H1 (cell line): Measurements from ENCODE around the gene DNLZ. TPM values are rescaled to one million over a fixed set of nuclear protein-coding genes. Genes with fewer than 3 reads are reported as not detected.

Experiments
- CTCF ChIA-PET: fragments of 300-600 bp; sonication (Branson Sonifier 250); formaldehyde crosslinking; loops from one replicate; lab custom pipeline; 2021; ENCODE audit not compliant: partially characterized antibody; lab: Charles Lee
- POLR2A ChIA-PET: fragments of 300-600 bp; sonication (Branson Sonifier 250); formaldehyde crosslinking; loops from one replicate; lab custom pipeline; 2021; ENCODE audit warnings: inconsistent platforms; ENCODE audit not compliant: partially characterized antibody; lab: Charles Lee
- DNase-seq, 2 experiments: peaks; one replicate each; pipeline versions ENCODE4 v3.0.0 to v3.0.0-alpha.2; 2010 to 2022; ENCODE audit warnings: low spot score in 2 of 2, low read depth in 1 of 2, mixed read lengths in 1 of 2
- FAIRE-seq: peaks from 2 replicates; lab custom pipeline; 2011; peaks lifted over from hg19 to GRCh38; lab: Jason Lieb, UNC
- H2AFZ ChIP-seq: 2 replicates; pipeline ENCODE4 v1.8.1; 2012; ENCODE audit warnings: low read length, inconsistent platforms
- H2AK5ac ChIP-seq: 2 replicates; pipeline ENCODE4 v1.6.1; 2013; ENCODE audit warnings: low read depth, low read length
- H2BK120ac ChIP-seq: replicated peaks from 2 replicates; pipeline ENCODE3; 2013; ENCODE audit warnings: low read depth, low read length, inconsistent platforms
- H2BK12ac ChIP-seq: 2 replicates; pipeline ENCODE4 v1.6.1; 2013; ENCODE audit warnings: low read depth, low read length
- H2BK15ac ChIP-seq: 2 replicates; pipeline ENCODE4 v1.6.1; 2013; ENCODE audit warnings: low read length
- H2BK20ac ChIP-seq: 2 replicates; pipeline ENCODE4 v1.6.1; 2013; ENCODE audit warnings: low read length
- H2BK5ac ChIP-seq: 2 replicates; pipeline ENCODE4 v1.6.1; 2013; ENCODE audit warnings: low read depth, low read length
- H3K14ac ChIP-seq: 2 replicates; pipeline ENCODE4 v1.6.1; 2013; ENCODE audit warnings: inconsistent platforms; ENCODE audit not compliant: insufficient read length
- H3K18ac ChIP-seq: 2 replicates; pipeline ENCODE4 v1.6.1; 2013; ENCODE audit warnings: low read length; ENCODE audit errors: extremely low read depth
- H3K23ac ChIP-seq: 2 replicates; pipeline ENCODE4 v1.6.1; 2013; ENCODE audit warnings: inconsistent platforms; ENCODE audit not compliant: insufficient read length
- H3K23me2 ChIP-seq: 2 replicates; pipeline ENCODE4 v1.6.1; 2013; ENCODE audit warnings: low read depth, low read length
- H3K27ac ChIP-seq: 2 replicates; pipeline ENCODE4 v1.6.1; 2011; ENCODE audit warnings: low read depth, low read length, inconsistent platforms
- H3K27me3 ChIP-seq, 4 experiments: replicated peaks in 1 of 4; 1 replicate in 1 of 4; 2 replicates in 3 of 4; pipeline versions ENCODE4 v1.6.1 to v1.8.1; 2011 to 2013; ENCODE audit warnings: low read length in 3 of 4, mild to moderate bottlenecking in 3 of 4, inconsistent platforms in 2 of 4, mixed read lengths in 2 of 4, moderate library complexity in 1 of 4; ENCODE audit not compliant: control insufficient read depth in 3 of 4, insufficient read depth in 3 of 4; ENCODE audit errors: extremely low read depth in 1 of 4
- H3K36me3 ChIP-seq, 4 experiments: 2 replicates each; pipeline versions ENCODE4 v1.6.1 to v1.8.1; 2011 to 2013; ENCODE audit warnings: mild to moderate bottlenecking in 4 of 4, low read length in 3 of 4, moderate library complexity in 2 of 4, control low read depth in 1 of 4, inconsistent platforms in 1 of 4; ENCODE audit not compliant: insufficient read depth in 4 of 4, control insufficient read depth in 2 of 4
- H3K4ac ChIP-seq: replicated peaks from 2 replicates; pipeline ENCODE3; 2013; ENCODE audit warnings: low read length, low read depth, mixed read lengths, inconsistent platforms; ENCODE audit not compliant: insufficient read length
- H3K4me1 ChIP-seq, 4 experiments: replicated peaks in 1 of 4; 1 replicate in 1 of 4; 2 replicates in 3 of 4; pipeline versions ENCODE4 v1.6.1 to v1.8.1; 2011 to 2013; ENCODE audit warnings: low read length in 3 of 4, inconsistent platforms in 2 of 4, mixed read lengths in 1 of 4; ENCODE audit not compliant: insufficient read depth in 4 of 4, control insufficient read depth in 3 of 4
- H3K4me2 ChIP-seq, 2 experiments: 2 replicates each; pipeline versions ENCODE4 v1.6.1 to v1.8.1; 2011 to 2013; ENCODE audit warnings: low read depth in 2 of 2, low read length in 2 of 2, control low read depth in 1 of 2, inconsistent platforms in 1 of 2, mild to moderate bottlenecking in 1 of 2; ENCODE audit not compliant: insufficient read depth in 1 of 2
- H3K4me3 ChIP-seq, 4 experiments: fragments of 200-600, 300-600 bp in 1 of 4; sonication (generic), shearing (Covaris generic), sonication (Bioruptor Twin) in 1 of 4; 2 replicates each; pipeline versions ENCODE4 v1.5.1 to v1.8.1; 2011 to 2016; ENCODE audit warnings: low read length in 4 of 4, low read depth in 3 of 4, control low read depth in 2 of 4, inconsistent platforms in 2 of 4, mild to moderate bottlenecking in 2 of 4, mixed read lengths in 1 of 4, moderate library complexity in 1 of 4; ENCODE audit not compliant: insufficient read depth in 2 of 4; ENCODE audit errors: extremely low read depth in 1 of 4
- H3K56ac ChIP-seq: replicated peaks from 2 replicates; pipeline ENCODE3; 2013; ENCODE audit warnings: low read depth, mild to moderate bottlenecking, mixed read lengths, low read length, inconsistent platforms; ENCODE audit not compliant: insufficient read length
- H3K79me1 ChIP-seq: 2 replicates; pipeline ENCODE4 v1.6.1; 2013; ENCODE audit warnings: low read depth, low read length, control low read depth
- H3K79me2 ChIP-seq, 2 experiments: 2 replicates each; pipeline versions ENCODE4 v1.6.1 to v1.8.1; 2012 to 2013; ENCODE audit warnings: low read length in 2 of 2, mild to moderate bottlenecking in 2 of 2, inconsistent platforms in 1 of 2; ENCODE audit not compliant: insufficient read depth in 2 of 2, control insufficient read depth in 1 of 2
- H3K9ac ChIP-seq, 4 experiments: replicated peaks in 1 of 4; 1 replicate in 1 of 4; 2 replicates in 3 of 4; pipeline versions ENCODE4 v1.6.1 to v1.8.1; 2011 to 2013; ENCODE audit warnings: low read depth in 3 of 4, low read length in 3 of 4, control low read depth in 2 of 4, mild to moderate bottlenecking in 2 of 4, moderate library complexity in 2 of 4, inconsistent platforms in 1 of 4; ENCODE audit errors: extremely low read depth in 1 of 4
- H3K9me3 ChIP-seq, 2 experiments: 2 replicates each; pipeline versions ENCODE4 v1.6.1 to v1.8.1; 2012 to 2013; ENCODE audit warnings: mild to moderate bottlenecking in 2 of 2, moderate library complexity in 2 of 2, control low read depth in 1 of 2, inconsistent platforms in 1 of 2, low read depth in 1 of 2, low read length in 1 of 2, mixed read lengths in 1 of 2; ENCODE audit not compliant: insufficient read depth in 2 of 2
- H4K20me1 ChIP-seq, 2 experiments: replicated peaks in 1 of 2; 2 replicates each; pipeline versions ENCODE3 to v1.8.1; 2011 to 2013; ENCODE audit warnings: inconsistent platforms in 2 of 2, low read length in 2 of 2, mild to moderate bottlenecking in 1 of 2; ENCODE audit not compliant: insufficient read depth in 2 of 2, control insufficient read depth in 1 of 2
- H4K5ac ChIP-seq: 2 replicates; pipeline ENCODE4 v1.6.1; 2013; ENCODE audit warnings: low read length, low read depth, mixed read lengths, inconsistent platforms; ENCODE audit not compliant: insufficient read length
- H4K8ac ChIP-seq: 2 replicates; pipeline ENCODE4 v1.8.0; 2013; ENCODE audit warnings: mild to moderate bottlenecking, moderate library complexity, low read length, inconsistent platforms; ENCODE audit not compliant: insufficient read depth; ENCODE audit errors: extremely low read depth
- H4K91ac ChIP-seq: replicated peaks from 2 replicates; pipeline ENCODE3; 2013; ENCODE audit warnings: low read length, mixed read lengths, inconsistent platforms; ENCODE audit not compliant: insufficient read length
- NRF1 ChIP-seq: IDR thresholded peaks from 2 replicates; pipeline ENCODE4 v1.6.1; 2011; ENCODE audit warnings: mild to moderate bottlenecking, low read depth, low read length, improper control_type of control experiment
- RAD21 ChIP-seq, 2 experiments: IDR thresholded peaks in 1 of 2; conservative IDR thresholded peaks in 1 of 2; 2 replicates each; pipeline ENCODE4 v1.6.1; 2011; ENCODE audit warnings: low read depth in 2 of 2, low read length in 2 of 2, improper control_type of control experiment in 1 of 2, inconsistent platforms in 1 of 2, mild to moderate bottlenecking in 1 of 2, moderate library complexity in 1 of 2
- WGBS, 2 experiments: shearing (Covaris generic) in 1 of 2; methylation state at CpG; one replicate each; pipeline versions ENCODE4 v1.1.6 to v1.1.7; 2013 to 2015; ENCODE audit warnings: low lambda C conversion rate in 2 of 2, mixed read lengths in 2 of 2, inconsistent platforms in 1 of 2, low coverage in 1 of 2, missing lambda C conversion rate in 1 of 2; ENCODE audit not compliant: insufficient replicate concordance in 2 of 2, insufficient coverage in 1 of 2, insufficient read length in 1 of 2; ENCODE audit errors: extremely low coverage in 1 of 2, missing lambda C conversion rate in 1 of 2; 5-methylcytosine and 5-hydroxymethylcytosine counted together
- polyA plus RNA-seq, 7 experiments: library from polyadenylated mRNA; depleted of rRNA in 3 of 7; stranded (reverse) in 5 of 7; unstranded in 2 of 7; fragments of >200 nt in 5 of 7; fragments of 200-250 nt in 2 of 7; gene quantifications; 1 replicate in 5 of 7; 2 replicates in 1 of 7; 4 replicates in 1 of 7; pipeline versions ENCODE4 v1.2.1 to v1.2.3, GENCODE V29; 2011 to 2013; ENCODE audit warnings: missing spikeins in 2 of 7, mixed read lengths in 2 of 7
- total RNA-seq: library from RNA; stranded (reverse); fragmentation: NEBNext Ultra II Directional; extraction: Animal tissue kit (Norgen Biotek cat#: 25700); gene quantifications from 2 replicates; pipeline ENCODE4 v1.2.1, GENCODE V29; 2021
- TF ChIP-seq, protein P1 (sequence below), 3 experiments: IDR thresholded peaks; 1 replicate in 2 of 3; 2 replicates in 1 of 3; pipeline versions ENCODE4 v1.5.1 to v1.6.1; 2011; ENCODE audit warnings: low read length in 3 of 3, mild to moderate bottlenecking in 3 of 3, inconsistent platforms in 2 of 3, low read depth in 1 of 3, moderate library complexity in 1 of 3; ENCODE audit not compliant: insufficient read depth in 1 of 3; ENCODE audit errors: control extremely low read depth in 1 of 3

Gene DNLZ
- total and polyA plus RNA-seq, 2 of the 8 experiments (the other 6 are each of a cell fraction or from before 2014, with no cell fraction given) = 11.6 to 17.9 TPM

DNA sequence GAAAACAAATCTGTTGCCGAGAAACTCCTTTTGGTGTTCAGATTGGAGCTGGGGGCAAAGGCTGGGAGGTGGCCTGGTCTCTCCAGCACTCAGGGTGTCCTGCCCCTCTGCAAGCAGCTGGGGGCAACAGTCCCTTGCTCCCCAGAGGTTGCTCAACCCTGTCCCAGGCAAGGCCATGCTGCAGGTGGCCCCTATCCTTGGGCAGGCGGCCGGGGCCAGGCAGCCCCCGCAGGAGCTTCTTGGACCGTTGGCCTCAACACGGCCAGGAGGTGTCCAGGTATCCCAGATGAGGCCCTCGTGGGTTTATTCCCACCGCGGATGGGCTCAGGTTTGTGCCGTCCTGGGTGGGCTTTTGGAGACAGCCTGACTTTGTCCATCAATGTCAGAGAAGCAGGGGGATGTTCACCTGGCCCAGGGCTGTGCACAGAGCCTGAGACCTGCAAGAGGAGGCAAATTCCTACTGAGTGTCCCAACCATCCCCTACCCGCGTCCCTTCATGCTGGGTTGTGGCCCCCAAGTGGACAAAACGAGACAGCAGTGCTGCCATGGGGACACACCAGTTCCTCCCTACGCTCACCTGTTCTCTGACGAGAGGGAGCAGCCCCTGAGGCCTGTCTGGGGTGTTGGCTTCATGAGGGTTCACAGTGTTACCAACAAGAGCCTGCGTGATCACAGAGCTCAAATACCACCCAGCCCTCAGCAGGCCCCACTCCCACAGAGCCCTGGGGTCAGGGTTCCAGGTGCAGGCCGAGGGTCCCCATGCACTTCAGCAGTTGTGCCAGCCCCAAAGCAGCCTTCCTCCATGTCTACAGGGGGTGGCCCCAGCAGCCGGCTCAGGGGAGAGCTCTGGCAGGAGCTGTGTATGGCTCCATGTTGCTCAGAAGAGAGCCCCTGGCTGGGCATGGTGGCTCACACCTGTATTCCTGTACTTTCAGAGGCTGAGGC, 50.2 kb downstream of the DNLZ start:
- no peaks in the 10 kb centered on the region; a peak in 1 of 7 replicates for H3K27me3 ChIP-seq
- no peak for DNase-seq
- FAIRE-seq = no peak

More for the DNA sequence above, 50.2 kb downstream of the DNLZ start:
- TF ChIP-seq NRF1 = no peak
- TF ChIP-seq, protein P1, sequence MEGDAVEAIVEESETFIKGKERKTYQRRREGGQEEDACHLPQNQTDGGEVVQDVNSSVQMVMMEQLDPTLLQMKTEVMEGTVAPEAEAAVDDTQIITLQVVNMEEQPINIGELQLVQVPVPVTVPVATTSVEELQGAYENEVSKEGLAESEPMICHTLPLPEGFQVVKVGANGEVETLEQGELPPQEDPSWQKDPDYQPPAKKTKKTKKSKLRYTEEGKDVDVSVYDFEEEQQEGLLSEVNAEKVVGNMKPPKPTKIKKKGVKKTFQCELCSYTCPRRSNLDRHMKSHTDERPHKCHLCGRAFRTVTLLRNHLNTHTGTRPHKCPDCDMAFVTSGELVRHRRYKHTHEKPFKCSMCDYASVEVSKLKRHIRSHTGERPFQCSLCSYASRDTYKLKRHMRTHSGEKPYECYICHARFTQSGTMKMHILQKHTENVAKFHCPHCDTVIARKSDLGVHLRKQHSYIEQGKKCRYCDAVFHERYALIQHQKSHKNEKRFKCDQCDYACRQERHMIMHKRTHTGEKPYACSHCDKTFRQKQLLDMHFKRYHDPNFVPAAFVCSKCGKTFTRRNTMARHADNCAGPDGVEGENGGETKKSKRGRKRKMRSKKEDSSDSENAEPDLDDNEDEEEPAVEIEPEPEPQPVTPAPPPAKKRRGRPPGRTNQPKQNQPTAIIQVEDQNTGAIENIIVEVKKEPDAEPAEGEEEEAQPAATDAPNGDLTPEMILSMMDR (IDR thresholded peaks at IDR 0.05; ENCODE audit: control extremely low read depth in 1 of 3, insufficient read depth in 1 of 3, low read depth in 1 of 3, low read length in 3 of 3) = peak in 1 of 3 experiments; percentile 20; a peak in 1 of 4 replicates
- peak; percentile 6 to 22; a peak in 2 of 4 replicates for TF ChIP-seq RAD21 (IDR thresholded peaks at IDR 0.05 in 1 of 2, conservative IDR thresholded peaks at IDR 0.05 in 1 of 2; ENCODE audit: low read depth in 2 of 2, low read length in 2 of 2)
- Histone ChIP-seq H3K79me1 (no peaks in the 10 kb centered on the region; the same call in 1 of the 2 replicates), H3K4me3 (no peak overlapping the region), H3K9me3 (peaks cover 13 to 19% of the 10 kb centered on the region in 2 experiments), H3K18ac (no peak overlapping the region), H2BK5ac (no peak overlapping the region), H4K8ac (peak overlapping the region; percentile 51; the same call in 1 of the 2 replicates), H4K91ac (peak overlapping the region; percentile 65), H3K27ac (no peak overlapping the region), H4K20me1 (peaks cover 0 to 10% of the 10 kb centered on the region in 2 experiments), H4K5ac (no peak overlapping the region), H3K4me2 (no peak overlapping the region), H3K9ac (no peak overlapping the region), H3K23me2 (peaks cover 13% of the 10 kb centered on the region), H2BK12ac (no peak overlapping the region), H3K36me3 (no peaks in the 10 kb centered on the region; a peak in 1 of 8 replicates), H3K79me2 (no peaks in the 10 kb centered on the region), H2AK5ac (no peak overlapping the region), H3K14ac (no peak overlapping the region), H3K4ac (peak overlapping the region; percentile 69), H2AFZ (no peak overlapping the region), H3K4me1 (0 out of 7 replicates have a peak, but pooled peaks cover 0 to 3% (median 0%) of the 10 kb centered on the region in 4 experiments), H3K23ac (no peak overlapping the region), H2BK20ac (no peak overlapping the region), H3K56ac (no peak overlapping the region), H2BK120ac (no peak overlapping the region), H2BK15ac (peak overlapping the region; percentile 25; the same call in 1 of the 2 replicates)
- POLR2A ChIA-PET = interaction anchor here (0.7 to 1.3 kb wide), 7 partner anchors 10 to 87 kb away, joined by 3 to 5 read pairs (median 5); partner anchors contain the start of genes DNLZ and GPSM1
- WGBS, 2 experiments = 83% methylated on average over 17 of the region's 18 CpGs; no CpG with 5 or more reads in 1 of the 2 experiments
- CTCF ChIA-PET = interaction anchor here (0.6 to 4.9 kb wide), 26 partner anchors 10 to 318 kb away, joined by 3 to 46 read pairs (median 4); partner anchors contain the start of genes CCDC187 and DNLZ
